Measurements from ENCODE around the gene NGLY1. TPM values are rescaled to one million over a fixed set of nuclear protein-coding genes. Genes with fewer than 3 reads are reported as not detected.

NGLY1 gene
- total RNA-seq, 1 experiment from 2014 or later: 29.4 TPM

DNA sequence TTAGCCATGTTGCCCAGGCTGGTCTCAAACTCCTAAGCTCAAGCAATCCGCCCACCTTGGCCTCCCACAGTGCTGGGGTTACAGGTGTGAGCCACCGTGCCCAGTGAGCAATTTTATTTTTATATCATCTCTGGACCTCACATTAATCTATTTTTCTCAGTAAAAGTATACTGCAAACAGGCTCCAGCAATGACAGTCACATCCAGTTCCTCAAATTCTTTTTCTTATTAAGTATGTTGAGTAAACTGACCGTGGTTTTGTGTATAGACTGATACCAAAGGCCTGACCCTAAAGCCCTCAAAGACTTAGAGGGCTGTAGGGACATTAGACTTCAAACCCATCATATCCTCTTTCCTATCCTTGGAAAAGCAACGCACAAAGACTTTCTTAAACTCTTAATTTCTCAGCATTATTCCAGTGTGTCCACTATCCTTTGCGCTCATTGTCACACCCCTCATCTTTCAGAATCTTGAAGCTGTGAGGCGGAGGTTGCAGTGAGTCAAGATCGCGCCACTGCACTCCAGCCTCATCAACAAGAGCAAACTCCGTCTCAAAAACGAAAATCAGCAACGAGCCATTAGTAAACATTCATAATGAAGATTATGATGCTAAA lies 2.0 kb downstream of the NGLY1 start:
- Histone ChIP-seq H3K9me3 (ENCODE audit: insufficient read depth, low read depth) (no peaks in the 10 kb centered on the region), H3K4me1 (replicated peaks; ENCODE audit: insufficient read depth) (peaks cover 21% of the 10 kb centered on the region), H3K4me3 (peak overlapping the region; percentile 70; the same call in 1 of the 2 replicates), H3K27me3 (ENCODE audit: insufficient read depth, low read depth) (no peaks in the 10 kb centered on the region), H4K20me1 (ENCODE audit: insufficient read depth) (no peaks in the 10 kb centered on the region), H3K27ac (no peak overlapping the region), H3K36me3 (ENCODE audit: low read depth) (peaks cover 11% of the 10 kb centered on the region), H3K79me2 (ENCODE audit: low read depth) (peaks cover 34% of the 10 kb centered on the region), H3K9me2 (ENCODE audit: insufficient read depth) (no peaks in the 10 kb centered on the region), H2AFZ (no peak overlapping the region), H3F3A (ENCODE audit: insufficient read depth, low read depth) (peaks cover 4% of the 10 kb centered on the region; the same call in 1 of the 2 replicates), H3K4me2 (peak overlapping the region; percentile 89)
- BruUV-seq (replicated peaks): no TSS peak
- POLR2A ChIA-PET (ENCODE audit: unreplicated experiment): interaction anchor here (0.5 to 0.7 kb wide), 2 partner anchors 141 to 426 kb away, joined by 5 to 14 read pairs; no protein-coding TSS in a partner anchor
- TF ChIP-seq EZH2 (IDR thresholded peaks at IDR 0.05; ENCODE audit: low read depth): no peak
- TF ChIP-seq, protein P1, sequence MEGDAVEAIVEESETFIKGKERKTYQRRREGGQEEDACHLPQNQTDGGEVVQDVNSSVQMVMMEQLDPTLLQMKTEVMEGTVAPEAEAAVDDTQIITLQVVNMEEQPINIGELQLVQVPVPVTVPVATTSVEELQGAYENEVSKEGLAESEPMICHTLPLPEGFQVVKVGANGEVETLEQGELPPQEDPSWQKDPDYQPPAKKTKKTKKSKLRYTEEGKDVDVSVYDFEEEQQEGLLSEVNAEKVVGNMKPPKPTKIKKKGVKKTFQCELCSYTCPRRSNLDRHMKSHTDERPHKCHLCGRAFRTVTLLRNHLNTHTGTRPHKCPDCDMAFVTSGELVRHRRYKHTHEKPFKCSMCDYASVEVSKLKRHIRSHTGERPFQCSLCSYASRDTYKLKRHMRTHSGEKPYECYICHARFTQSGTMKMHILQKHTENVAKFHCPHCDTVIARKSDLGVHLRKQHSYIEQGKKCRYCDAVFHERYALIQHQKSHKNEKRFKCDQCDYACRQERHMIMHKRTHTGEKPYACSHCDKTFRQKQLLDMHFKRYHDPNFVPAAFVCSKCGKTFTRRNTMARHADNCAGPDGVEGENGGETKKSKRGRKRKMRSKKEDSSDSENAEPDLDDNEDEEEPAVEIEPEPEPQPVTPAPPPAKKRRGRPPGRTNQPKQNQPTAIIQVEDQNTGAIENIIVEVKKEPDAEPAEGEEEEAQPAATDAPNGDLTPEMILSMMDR (conservative IDR thresholded peaks at IDR 0.05): no peak
- intact Hi-C loops (cut with micrococcal nuclease; ENCODE audit: unreplicated experiment): loop anchor here (5.0 kb wide), 1 partner anchor 76 kb away; no protein-coding TSS in a partner anchor
- CTCF ChIA-PET: no interaction called here
- no peak for DNase-seq

GRCh38 chr3:25780618-25781017 lies 2.6 kb downstream of the NGLY1 start:
- POLR2A ChIA-PET (ENCODE audit: unreplicated experiment): no interaction called here
- intact Hi-C loops (cut with micrococcal nuclease; ENCODE audit: unreplicated experiment): loop anchor here (5.0 kb wide), 1 partner anchor 77 kb away; no protein-coding TSS in a partner anchor
- no peak for DNase-seq
- Histone ChIP-seq H3K27ac (no peak overlapping the region), H3F3A (ENCODE audit: insufficient read depth, low read depth) (peaks cover 4% of the 10 kb centered on the region; the same call in 1 of the 2 replicates), H3K9me3 (ENCODE audit: insufficient read depth, low read depth) (no peaks in the 10 kb centered on the region), H3K9me2 (ENCODE audit: insufficient read depth) (no peaks in the 10 kb centered on the region), H3K79me2 (ENCODE audit: low read depth) (peaks cover 34% of the 10 kb centered on the region), H3K4me1 (replicated peaks; ENCODE audit: insufficient read depth) (peaks cover 21% of the 10 kb centered on the region), H3K27me3 (ENCODE audit: insufficient read depth, low read depth) (no peaks in the 10 kb centered on the region), H4K20me1 (ENCODE audit: insufficient read depth) (no peaks in the 10 kb centered on the region), H3K4me2 (no peak overlapping the region), H3K4me3 (no peak overlapping the region), H2AFZ (no peak overlapping the region), H3K36me3 (ENCODE audit: low read depth) (peaks cover 17% of the 10 kb centered on the region)
- CTCF ChIA-PET: no interaction called here
- BruUV-seq (replicated peaks): no TSS peak
- TF ChIP-seq EZH2 (IDR thresholded peaks at IDR 0.05; ENCODE audit: low read depth): no peak
- TF ChIP-seq, protein P1 (conservative IDR thresholded peaks at IDR 0.05): no peak

- H3K79me2 ChIP-seq (ENCODE audit: low read depth): peaks cover 17% of the 10 kb centered on the region
- 0 out of 2 replicates have a peak, but pooled peaks cover 4% of the 10 kb centered on the region for H3K4me1 ChIP-seq (replicated peaks; ENCODE audit: insufficient read depth)
- H3K36me3 ChIP-seq (ENCODE audit: low read depth): peaks cover 28% of the 10 kb centered on the region
- H3K9me3 ChIP-seq (ENCODE audit: insufficient read depth, low read depth): no peaks in the 10 kb centered on the region
- H3K27ac ChIP-seq: no peak overlapping the region
- no peaks in the 10 kb centered on the region for H4K20me1 ChIP-seq (ENCODE audit: insufficient read depth)
- TF ChIP-seq, protein P1 (conservative IDR thresholded peaks at IDR 0.05): no peak
- TF ChIP-seq EZH2 (IDR thresholded peaks at IDR 0.05; ENCODE audit: low read depth): no peak
- DNase-seq: no peak
- intact Hi-C loops (cut with micrococcal nuclease; ENCODE audit: unreplicated experiment): no loop called here
- POLR2A ChIA-PET (ENCODE audit: unreplicated experiment): no interaction called here
- CTCF ChIA-PET: no interaction called here
- no peak overlapping the region for H2AFZ ChIP-seq
- no peak overlapping the region for H3K4me2 ChIP-seq
- no TSS peak for BruUV-seq (replicated peaks)
- no peaks in the 10 kb centered on the region for H3K27me3 ChIP-seq (ENCODE audit: insufficient read depth, low read depth)
- no peak overlapping the region for H3K4me3 ChIP-seq
- H3K9me2 ChIP-seq (ENCODE audit: insufficient read depth): no peaks in the 10 kb centered on the region
- H3F3A ChIP-seq (ENCODE audit: insufficient read depth, low read depth): no peaks in the 10 kb centered on the region
These were observed 7.3 kb downstream of the NGLY1 start for GRCh38 chr3:25775936-25776335.
